AG04449 (cell line): ENCODE measurements around the gene PDZD2.

Experiments
- CTCF ChIA-PET: fragments of 350-600 bp; formaldehyde crosslinking; extraction: SDS; loops from one replicate; lab custom pipeline; 2021; ENCODE audit warnings: antibody characterized with exemption; lab: Yijun Ruan, JAX
- POLR2A ChIA-PET: fragments of 400-600, 350-600 bp; formaldehyde crosslinking; extraction: SDS; loops from one replicate; lab custom pipeline; 2020; ENCODE audit warnings: antibody characterized with exemption, inconsistent platforms; lab: Yijun Ruan, JAX
- DNase-seq: peaks from one replicate; pipeline ENCODE4 v3.0.0-alpha.2; 2010; ENCODE audit warnings: low read depth, low spot score
- H3K4me3 ChIP-seq: 2 replicates; pipeline ENCODE4 v1.5.1; 2011; ENCODE audit warnings: low read depth, mild to moderate bottlenecking, control low read depth, low read length
- TF ChIP-seq, protein P1 (sequence below): IDR thresholded peaks from one replicate; pipeline ENCODE4 v1.5.1; 2011; ENCODE audit warnings: mild to moderate bottlenecking, moderate library complexity, low read length, control low read depth, inconsistent platforms; ENCODE audit not compliant: insufficient read depth; ENCODE audit errors: missing control alignments

Gene PDZD2

DNA sequence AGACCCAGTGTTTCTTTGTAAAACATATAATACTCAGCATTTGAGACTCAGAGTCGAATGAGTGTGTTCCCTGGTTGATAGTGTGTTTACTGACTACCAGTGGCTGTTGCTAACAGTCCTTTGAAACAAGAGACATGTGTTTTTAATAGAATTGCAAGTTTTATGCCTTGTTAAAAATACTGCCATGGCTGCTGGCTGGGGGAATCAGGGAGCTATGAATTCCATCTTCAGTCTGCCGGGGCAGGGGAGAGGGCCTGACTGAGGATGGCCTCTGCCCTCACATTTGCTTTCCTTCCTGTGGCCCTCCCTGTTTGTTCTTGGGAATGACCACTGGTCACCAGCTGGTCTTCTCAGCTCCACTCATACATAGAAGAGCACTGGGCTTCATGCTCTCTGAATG lies 63.8 kb downstream of the PDZD2 start:
- TF ChIP-seq, protein P1, sequence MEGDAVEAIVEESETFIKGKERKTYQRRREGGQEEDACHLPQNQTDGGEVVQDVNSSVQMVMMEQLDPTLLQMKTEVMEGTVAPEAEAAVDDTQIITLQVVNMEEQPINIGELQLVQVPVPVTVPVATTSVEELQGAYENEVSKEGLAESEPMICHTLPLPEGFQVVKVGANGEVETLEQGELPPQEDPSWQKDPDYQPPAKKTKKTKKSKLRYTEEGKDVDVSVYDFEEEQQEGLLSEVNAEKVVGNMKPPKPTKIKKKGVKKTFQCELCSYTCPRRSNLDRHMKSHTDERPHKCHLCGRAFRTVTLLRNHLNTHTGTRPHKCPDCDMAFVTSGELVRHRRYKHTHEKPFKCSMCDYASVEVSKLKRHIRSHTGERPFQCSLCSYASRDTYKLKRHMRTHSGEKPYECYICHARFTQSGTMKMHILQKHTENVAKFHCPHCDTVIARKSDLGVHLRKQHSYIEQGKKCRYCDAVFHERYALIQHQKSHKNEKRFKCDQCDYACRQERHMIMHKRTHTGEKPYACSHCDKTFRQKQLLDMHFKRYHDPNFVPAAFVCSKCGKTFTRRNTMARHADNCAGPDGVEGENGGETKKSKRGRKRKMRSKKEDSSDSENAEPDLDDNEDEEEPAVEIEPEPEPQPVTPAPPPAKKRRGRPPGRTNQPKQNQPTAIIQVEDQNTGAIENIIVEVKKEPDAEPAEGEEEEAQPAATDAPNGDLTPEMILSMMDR: no peak
- H3K4me3 ChIP-seq: no peak overlapping the region
- no peak for DNase-seq
- ChIA-PET POLR2A (no interaction called here), CTCF (no interaction called here)

GRCh38 chr5:31703757-31704156 lies 64.8 kb downstream of the PDZD2 start:
- TF ChIP-seq, protein P1: no peak
- POLR2A ChIA-PET: no interaction called here
- DNase-seq: no peak
- CTCF ChIA-PET: interaction anchor here (0.6 kb wide), 1 partner anchor 244 kb away, joined by 3 read pairs; no protein-coding TSS in a partner anchor
- H3K4me3 ChIP-seq: no peak overlapping the region

DNA sequence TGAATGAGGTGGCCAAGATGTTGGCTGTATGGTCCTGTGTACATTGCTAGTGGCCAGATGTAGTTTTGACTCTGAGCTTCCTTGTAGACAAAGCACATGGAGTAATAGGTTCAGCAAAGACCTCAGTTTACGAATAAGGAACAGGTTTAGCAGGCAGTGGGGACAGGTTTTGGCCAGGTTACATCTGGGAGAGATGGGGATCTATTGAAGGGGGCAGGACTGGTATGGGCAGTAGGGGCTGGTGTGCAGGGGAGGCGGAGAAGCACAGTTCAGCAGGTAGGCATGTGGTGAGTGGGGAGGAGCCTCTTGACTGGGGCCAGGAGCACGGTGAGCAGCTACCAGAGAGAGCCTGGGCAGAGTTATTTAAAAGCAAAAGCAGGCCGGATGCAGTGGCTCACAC lies 67.3 kb downstream of the PDZD2 start:
- ChIA-PET POLR2A (no interaction called here), CTCF (no interaction called here)
- H3K4me3 ChIP-seq: no peak overlapping the region
- TF ChIP-seq, protein P1: no peak
- DNase-seq: no peak

DNA sequence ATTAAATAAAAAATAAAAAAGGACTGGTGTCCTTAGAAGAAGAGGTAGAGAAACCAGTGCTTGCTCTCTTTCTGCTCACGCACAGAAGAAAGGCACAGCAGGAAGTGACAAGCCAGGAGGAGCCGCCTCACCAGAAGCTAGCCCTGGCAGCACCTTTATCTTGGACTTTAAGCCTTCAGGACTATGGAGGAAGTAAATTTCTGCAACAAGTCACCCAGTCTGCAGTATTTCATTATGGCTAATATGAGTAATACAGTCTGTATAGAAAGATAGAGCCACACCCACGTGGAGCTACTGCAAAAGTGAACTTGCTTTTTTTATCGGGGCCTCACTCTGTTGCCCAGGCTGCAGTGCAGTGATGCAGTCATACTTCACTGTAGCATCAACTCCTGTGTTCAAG lies 68.4 kb downstream of the PDZD2 start:
- TF ChIP-seq, protein P1: no peak
- POLR2A ChIA-PET: no interaction called here
- no peak overlapping the region for H3K4me3 ChIP-seq
- no peak for DNase-seq
- CTCF ChIA-PET: no interaction called here

DNA sequence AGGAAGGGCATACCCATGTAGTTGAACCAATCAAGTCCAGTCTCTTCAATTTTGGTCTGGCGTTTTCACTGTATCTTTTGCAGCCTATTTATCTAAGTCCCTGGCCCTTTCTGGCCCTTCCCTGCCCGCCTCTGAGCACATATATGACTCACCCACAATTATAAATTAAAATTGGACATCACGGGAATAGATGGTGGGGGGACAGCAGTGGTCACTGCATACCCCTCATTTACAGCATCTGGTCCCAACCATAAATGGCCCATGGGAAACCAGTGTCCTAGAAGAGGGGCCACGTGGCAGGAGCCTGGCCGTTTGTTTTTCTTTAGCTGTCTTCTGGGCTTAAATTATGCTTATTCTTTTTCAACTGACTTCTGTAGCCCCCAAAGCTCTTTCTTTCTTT lies 69.2 kb downstream of the PDZD2 start:
- ChIA-PET POLR2A (no interaction called here), CTCF (no interaction called here)
- TF ChIP-seq, protein P1: no peak
- DNase-seq: no peak
- no peak overlapping the region for H3K4me3 ChIP-seq

DNA sequence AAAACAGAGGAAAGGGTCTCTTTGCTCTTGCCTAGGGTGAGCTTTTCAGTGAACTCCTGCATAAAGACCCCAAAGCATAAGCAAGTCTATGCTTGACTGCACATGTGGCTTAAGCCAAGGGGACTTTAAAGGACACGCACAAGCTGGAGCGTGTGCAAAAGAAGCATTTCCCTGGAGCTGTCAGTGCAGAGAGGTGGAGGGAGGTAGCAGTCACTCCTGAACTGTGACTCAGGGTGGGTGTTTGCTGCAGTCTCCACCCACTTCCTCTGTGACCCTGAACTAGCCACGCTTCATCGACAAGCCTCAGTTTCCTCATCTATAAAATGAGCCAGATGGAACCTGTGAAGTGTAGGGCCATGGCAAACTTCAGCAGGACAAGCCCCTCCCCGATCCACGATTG lies 72.4 kb downstream of the PDZD2 start:
- DNase-seq: no peak
- TF ChIP-seq, protein P1: no peak
- ChIA-PET CTCF (no interaction called here), POLR2A (no interaction called here)
- H3K4me3 ChIP-seq: no peak overlapping the region
